HepG2 (cell line): Measurements from ENCODE around the gene FAM174C. TPM values are rescaled to one million over a fixed set of nuclear protein-coding genes. Genes with fewer than 3 reads are reported as not detected.

ENCODE experiments used
- ARNT2 ChIP-seq: sonication (generic); formaldehyde crosslinking; IDR thresholded peaks from 2 replicates; pipeline ENCODE4 v1.8.0; 2022; ENCODE audit warnings: mild to moderate bottlenecking, low read depth, missing genetic modification reagents, moderate library complexity
- KLF12 ChIP-seq: sonication (generic); formaldehyde crosslinking; IDR thresholded peaks from 2 replicates; pipeline ENCODE4 v1.4.0; 2020; ENCODE audit warnings: missing genetic modification reagents, borderline replicate concordance
- MAF1 ChIP-seq: sonication (generic); formaldehyde crosslinking; IDR thresholded peaks from 2 replicates; pipeline ENCODE4 v1.5.0; 2020; ENCODE audit warnings: missing genetic modification reagents, borderline replicate concordance
- MEIS1 ChIP-seq: sonication (generic); formaldehyde crosslinking; IDR thresholded peaks from 2 replicates; pipeline ENCODE4 v1.9.0; 2021; ENCODE audit warnings: mild to moderate bottlenecking, missing genetic modification reagents, moderate library complexity, borderline replicate concordance
- MLLT10 ChIP-seq: sonication (generic); formaldehyde crosslinking; IDR thresholded peaks from 2 replicates; pipeline ENCODE4 v1.4.0; 2020; ENCODE audit warnings: missing genetic modification reagents
- NCOR1 ChIP-seq: fragments of 200-600 bp; sonication (generic); IDR thresholded peaks from 2 replicates; pipeline ENCODE4 v1.7.0; 2017; ENCODE audit warnings: antibody characterized with exemption, low read length, borderline replicate concordance
- NFATC3 ChIP-seq: sonication (generic); formaldehyde crosslinking; IDR thresholded peaks from 2 replicates; pipeline ENCODE4 v1.5.1; 2020; ENCODE audit warnings: mild to moderate bottlenecking, missing genetic modification reagents
- RFX3 ChIP-seq: IDR thresholded peaks from 2 replicates; pipeline ENCODE4 v1.6.1; 2016; ENCODE audit warnings: missing biosample characterization, missing genetic modification reagents
- SMAD3 ChIP-seq: sonication (generic); formaldehyde crosslinking; IDR thresholded peaks from 2 replicates; pipeline ENCODE4 v1.4.0; 2020; ENCODE audit warnings: missing genetic modification reagents
- TEAD2 ChIP-seq: sonication (generic); formaldehyde crosslinking; IDR thresholded peaks from 2 replicates; pipeline ENCODE4 v1.9.0; 2021; ENCODE audit warnings: missing genetic modification reagents
- ZFP82 ChIP-seq: sonication (generic); formaldehyde crosslinking; IDR thresholded peaks from 2 replicates; pipeline ENCODE4 v1.5.1; 2020; ENCODE audit warnings: mild to moderate bottlenecking, missing genetic modification reagents, borderline replicate concordance
- ZFY ChIP-seq: sonication (generic); formaldehyde crosslinking; IDR thresholded peaks from 2 replicates; pipeline ENCODE4 v1.4.0; 2020; ENCODE audit warnings: missing genetic modification reagents
- ZNF121 ChIP-seq: sonication (generic); formaldehyde crosslinking; IDR thresholded peaks from 2 replicates; pipeline ENCODE4 v1.5.0; 2020; ENCODE audit warnings: mild to moderate bottlenecking, missing genetic modification reagents
- ZNF260 ChIP-seq: sonication (generic); formaldehyde crosslinking; IDR thresholded peaks from 2 replicates; pipeline ENCODE4 v1.4.0; 2020; ENCODE audit warnings: missing genetic modification reagents, low read depth, mild to moderate bottlenecking, borderline replicate concordance
- ZNF329 ChIP-seq: sonication (generic); formaldehyde crosslinking; IDR thresholded peaks from 2 replicates; pipeline ENCODE4 v1.9.0; 2021; ENCODE audit warnings: low read depth, mild to moderate bottlenecking, missing genetic modification reagents
- ZNF335 ChIP-seq: sonication (generic); formaldehyde crosslinking; IDR thresholded peaks from 2 replicates; pipeline ENCODE4 v1.4.0; 2020; ENCODE audit warnings: missing genetic modification reagents
- ZNF605 ChIP-seq: sonication (generic); formaldehyde crosslinking; IDR thresholded peaks from 2 replicates; pipeline ENCODE4 v1.8.0; 2022; ENCODE audit warnings: mild to moderate bottlenecking, missing genetic modification reagents
- polyA plus RNA-seq, 8 experiments: library from polyadenylated mRNA; depleted of rRNA in 3 of 8; stranded (reverse) in 7 of 8; unstranded in 1 of 8; fragments of >200 nt; fragmentation: Illumina TruSeq in 4 of 8; extraction: Trizol in 4 of 8; gene quantifications; 2 replicates each; pipeline versions ENCODE4 v1.2.1 to v1.2.3, GENCODE V29; 2011 to 2016; ENCODE audit warnings: low read depth in 4 of 8, missing spikeins in 1 of 8, mixed read lengths in 1 of 8; ENCODE audit not compliant: insufficient read depth in 1 of 8
- total RNA-seq, 5 experiments: library from RNA; depleted of rRNA; stranded (reverse); fragments of >200 nt; fragmentation: Illumina TruSeq; extraction: Trizol; gene quantifications; 2 replicates each; pipeline ENCODE4 v1.2.3, GENCODE V29; 2016; ENCODE audit warnings: low read depth in 1 of 5
- TF ChIP-seq, protein P1 (sequence below): IDR thresholded peaks from 2 replicates; pipeline ENCODE4 v1.6.1; 2018; ENCODE audit warnings: missing genetic modification reagents, mild to moderate bottlenecking, missing compliant biosample characterization
- TF ChIP-seq, protein P2 (sequence below): fragments of 450-650 bp; IDR thresholded peaks from 2 replicates; pipeline ENCODE4 v1.6.1; 2017
- TF ChIP-seq, protein P3 (sequence below): sonication (generic); formaldehyde crosslinking; IDR thresholded peaks from one replicate; pipeline ENCODE4 v1.5.1; 2020; ENCODE audit warnings: mild to moderate bottlenecking, missing genetic modification reagents; ENCODE audit errors: not compliant biosample characterization

The FAM174C gene
- total and polyA plus RNA-seq, 2 of the 13 experiments (the other 11 are each of a cell fraction or from before 2014, with no cell fraction given) = 19.5 to 31.3 TPM

DNA sequence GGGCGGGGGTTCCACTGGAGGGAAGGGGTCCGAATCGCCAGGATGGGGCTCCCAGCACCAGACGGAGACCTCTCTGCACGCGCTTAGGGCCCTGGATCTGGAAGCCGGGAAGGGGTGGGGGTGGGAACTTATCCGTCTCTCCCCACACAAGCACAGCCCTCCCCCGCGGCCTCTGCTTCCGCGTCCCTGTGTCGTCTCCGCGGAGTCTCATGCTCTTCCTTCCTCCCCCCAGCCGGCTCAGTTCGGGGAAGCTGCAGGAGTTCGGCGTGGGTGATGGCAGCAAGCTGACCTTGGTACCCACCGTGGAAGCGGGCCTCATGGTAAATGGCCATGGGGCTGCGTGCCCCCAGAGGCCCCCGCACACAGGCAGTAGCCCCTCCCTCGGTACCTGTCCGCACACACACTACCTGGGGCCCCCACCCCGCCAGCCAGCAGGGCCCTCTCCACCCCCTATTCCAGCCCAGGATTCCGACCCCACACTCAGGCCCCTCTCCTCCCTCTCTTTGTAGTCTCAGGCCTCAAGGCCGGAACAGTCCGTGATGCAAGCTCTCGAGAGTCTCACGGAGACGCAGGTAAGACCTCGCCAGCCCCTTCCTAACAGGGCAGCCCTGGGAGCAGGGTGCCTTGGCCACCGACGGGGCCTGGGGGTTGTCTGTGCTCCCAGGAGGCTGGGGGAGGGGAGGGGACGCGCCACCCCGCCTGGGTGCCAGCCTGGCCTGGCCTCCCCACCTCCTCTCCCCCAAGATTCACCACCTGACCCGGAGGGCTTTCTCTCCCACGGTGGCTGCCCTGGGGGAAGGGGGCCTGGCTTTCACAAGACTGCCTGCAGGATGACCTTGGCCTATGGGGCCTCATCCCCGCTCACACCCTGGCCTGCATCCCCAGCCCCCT lies 23.8 kb upstream of the FAM174C start (continued):
- TF ChIP-seq, protein P1, sequence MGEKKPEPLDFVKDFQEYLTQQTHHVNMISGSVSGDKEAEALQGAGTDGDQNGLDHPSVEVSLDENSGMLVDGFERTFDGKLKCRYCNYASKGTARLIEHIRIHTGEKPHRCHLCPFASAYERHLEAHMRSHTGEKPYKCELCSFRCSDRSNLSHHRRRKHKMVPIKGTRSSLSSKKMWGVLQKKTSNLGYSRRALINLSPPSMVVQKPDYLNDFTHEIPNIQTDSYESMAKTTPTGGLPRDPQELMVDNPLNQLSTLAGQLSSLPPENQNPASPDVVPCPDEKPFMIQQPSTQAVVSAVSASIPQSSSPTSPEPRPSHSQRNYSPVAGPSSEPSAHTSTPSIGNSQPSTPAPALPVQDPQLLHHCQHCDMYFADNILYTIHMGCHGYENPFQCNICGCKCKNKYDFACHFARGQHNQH (CRISPR knock-in tag) = no peak; the same call in 1 of the 2 replicates
- TF ChIP-seq ZFY (CRISPR knock-in tag) (peak; percentile 50), ZNF335 (CRISPR knock-in tag) (no peak), KLF12 (CRISPR knock-in tag) (0 out of 2 replicates have a peak, but pooled peaks have one; percentile 24), RFX3 (CRISPR knock-in tag) (no peak), ZFP82 (CRISPR knock-in tag) (no peak), NCOR1 (peak; percentile 58; the same call in 1 of the 2 replicates), ZNF605 (CRISPR knock-in tag) (peak; percentile 64; the same call in 1 of the 2 replicates), SMAD3 (no peak), ZNF260 (no peak), MLLT10 (CRISPR knock-in tag) (no peak), ZNF329 (CRISPR knock-in tag) (no peak), ARNT2 (no peak), MEIS1 (CRISPR knock-in tag) (no peak), TEAD2 (CRISPR knock-in tag) (no peak), MAF1 (CRISPR knock-in tag) (no peak), ZNF121 (no peak), NFATC3 (CRISPR knock-in tag) (no peak)
- TF ChIP-seq, protein P2, sequence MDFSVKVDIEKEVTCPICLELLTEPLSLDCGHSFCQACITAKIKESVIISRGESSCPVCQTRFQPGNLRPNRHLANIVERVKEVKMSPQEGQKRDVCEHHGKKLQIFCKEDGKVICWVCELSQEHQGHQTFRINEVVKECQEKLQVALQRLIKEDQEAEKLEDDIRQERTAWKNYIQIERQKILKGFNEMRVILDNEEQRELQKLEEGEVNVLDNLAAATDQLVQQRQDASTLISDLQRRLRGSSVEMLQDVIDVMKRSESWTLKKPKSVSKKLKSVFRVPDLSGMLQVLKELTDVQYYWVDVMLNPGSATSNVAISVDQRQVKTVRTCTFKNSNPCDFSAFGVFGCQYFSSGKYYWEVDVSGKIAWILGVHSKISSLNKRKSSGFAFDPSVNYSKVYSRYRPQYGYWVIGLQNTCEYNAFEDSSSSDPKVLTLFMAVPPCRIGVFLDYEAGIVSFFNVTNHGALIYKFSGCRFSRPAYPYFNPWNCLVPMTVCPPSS = no peak
- TF ChIP-seq, protein P3, sequence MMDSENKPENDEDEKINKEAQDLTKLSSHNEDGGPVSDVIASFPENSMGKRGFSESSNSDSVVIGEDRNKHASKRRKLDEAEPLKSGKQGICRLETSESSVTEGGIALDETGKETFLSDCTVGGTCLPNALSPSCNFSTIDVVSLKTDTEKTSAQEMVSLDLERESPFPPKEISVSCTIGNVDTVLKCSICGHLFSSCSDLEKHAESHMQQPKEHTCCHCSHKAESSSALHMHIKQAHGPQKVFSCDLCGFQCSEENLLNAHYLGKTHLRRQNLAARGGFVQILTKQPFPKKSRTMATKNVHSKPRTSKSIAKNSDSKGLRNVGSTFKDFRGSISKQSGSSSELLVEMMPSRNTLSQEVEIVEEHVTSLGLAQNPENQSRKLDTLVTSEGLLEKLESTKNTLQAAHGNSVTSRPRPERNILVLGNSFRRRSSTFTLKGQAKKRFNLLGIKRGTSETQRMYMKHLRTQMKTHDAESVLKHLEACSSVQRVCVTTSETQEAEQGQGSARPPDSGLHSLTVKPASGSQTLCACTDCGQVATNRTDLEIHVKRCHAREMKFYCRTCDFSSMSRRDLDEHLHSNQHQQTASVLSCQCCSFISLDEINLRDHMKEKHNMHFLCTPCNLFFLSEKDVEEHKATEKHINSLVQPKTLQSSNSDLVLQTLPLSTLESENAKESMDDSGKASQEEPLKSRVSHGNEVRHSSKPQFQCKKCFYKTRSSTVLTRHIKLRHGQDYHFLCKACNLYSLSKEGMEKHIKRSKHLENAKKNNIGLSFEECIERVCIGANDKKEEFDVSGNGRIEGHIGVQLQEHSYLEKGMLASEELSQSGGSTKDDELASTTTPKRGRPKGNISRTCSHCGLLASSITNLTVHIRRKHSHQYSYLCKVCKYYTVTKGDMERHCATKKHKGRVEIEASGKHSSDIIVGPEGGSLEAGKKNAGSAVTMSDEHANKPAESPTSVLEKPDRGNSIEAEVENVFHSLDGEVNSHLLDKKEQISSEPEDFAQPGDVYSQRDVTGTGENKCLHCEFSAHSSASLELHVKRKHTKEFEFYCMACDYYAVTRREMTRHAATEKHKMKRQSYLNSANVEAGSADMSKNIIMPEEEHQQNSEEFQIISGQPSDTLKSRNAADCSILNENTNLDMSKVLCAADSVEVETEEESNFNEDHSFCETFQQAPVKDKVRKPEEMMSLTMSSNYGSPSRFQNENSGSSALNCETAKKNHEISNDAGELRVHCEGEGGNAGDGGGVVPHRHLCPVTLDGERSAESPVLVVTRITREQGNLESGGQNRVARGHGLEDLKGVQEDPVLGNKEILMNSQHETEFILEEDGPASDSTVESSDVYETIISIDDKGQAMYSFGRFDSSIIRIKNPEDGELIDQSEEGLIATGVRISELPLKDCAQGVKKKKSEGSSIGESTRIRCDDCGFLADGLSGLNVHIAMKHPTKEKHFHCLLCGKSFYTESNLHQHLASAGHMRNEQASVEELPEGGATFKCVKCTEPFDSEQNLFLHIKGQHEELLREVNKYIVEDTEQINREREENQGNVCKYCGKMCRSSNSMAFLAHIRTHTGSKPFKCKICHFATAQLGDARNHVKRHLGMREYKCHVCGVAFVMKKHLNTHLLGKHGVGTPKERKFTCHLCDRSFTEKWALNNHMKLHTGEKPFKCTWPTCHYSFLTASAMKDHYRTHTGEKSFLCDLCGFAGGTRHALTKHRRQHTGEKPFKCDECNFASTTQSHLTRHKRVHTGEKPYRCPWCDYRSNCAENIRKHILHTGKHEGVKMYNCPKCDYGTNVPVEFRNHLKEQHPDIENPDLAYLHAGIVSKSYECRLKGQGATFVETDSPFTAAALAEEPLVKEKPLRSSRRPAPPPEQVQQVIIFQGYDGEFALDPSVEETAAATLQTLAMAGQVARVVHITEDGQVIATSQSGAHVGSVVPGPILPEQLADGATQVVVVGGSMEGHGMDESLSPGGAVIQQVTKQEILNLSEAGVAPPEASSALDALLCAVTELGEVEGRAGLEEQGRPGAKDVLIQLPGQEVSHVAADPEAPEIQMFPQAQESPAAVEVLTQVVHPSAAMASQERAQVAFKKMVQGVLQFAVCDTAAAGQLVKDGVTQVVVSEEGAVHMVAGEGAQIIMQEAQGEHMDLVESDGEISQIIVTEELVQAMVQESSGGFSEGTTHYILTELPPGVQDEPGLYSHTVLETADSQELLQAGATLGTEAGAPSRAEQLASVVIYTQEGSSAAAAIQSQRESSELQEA (CRISPR knock-in tag) = no peak
